AG09309 (cell line): Measurements from ENCODE around the gene TMEM184C.

Experiments used
- DNase-seq: peaks from one replicate; pipeline ENCODE4 v3.0.0-alpha.2; 2010; ENCODE audit warnings: low read depth
- H3K4me3 ChIP-seq: 2 replicates; pipeline ENCODE4 v1.5.1; 2011; ENCODE audit warnings: mild to moderate bottlenecking, low read depth, low read length, moderate library complexity; ENCODE audit not compliant: control insufficient read depth
- CTCF ChIP-seq: IDR thresholded peaks from 2 replicates; pipeline ENCODE4 v1.5.1; 2011; ENCODE audit warnings: mild to moderate bottlenecking, low read depth, low read length, inconsistent platforms; ENCODE audit not compliant: insufficient read depth, control insufficient read depth; ENCODE audit errors: missing control alignments

Gene TMEM184C

GRCh38 chr4:147707892-147708672 is 90.9 kb downstream of the TMEM184C start:
- TF ChIP-seq CTCF: peak; percentile 78
- no peak overlapping the region for H3K4me3 ChIP-seq
- no peak for DNase-seq

- no peak for TF ChIP-seq CTCF
- H3K4me3 ChIP-seq: no peak overlapping the region
- no peak for DNase-seq
Measured at GRCh38 chr4:147709999-147710398, 92.8 kb downstream of the TMEM184C start.

- DNase-seq: peak; percentile 62
- no peak for TF ChIP-seq CTCF
- no peak overlapping the region for H3K4me3 ChIP-seq
Measured at GRCh38 chr4:147714575-147715401, 97.6 kb downstream of the TMEM184C start.

- TF ChIP-seq CTCF: no peak
- no peak for DNase-seq
- H3K4me3 ChIP-seq: no peak overlapping the region
Measured at GRCh38 chr4:147717878-147718277, 100.7 kb downstream of the TMEM184C start.
